ENCODE data around the gene PDZD8. TPM values are rescaled to one million over a fixed set of nuclear protein-coding genes. Genes with fewer than 3 reads are reported as not detected.

Gene PDZD8
- total RNA-seq, 1 donor from 2014 or later, result 51.9 TPM

Other genes starting within 250 kb of the PDZD8 start
- gene VAX1, start 237.2 kb downstream of the PDZD8 start, total RNA-seq, result not detected in 2 replicates
- not detected in 2 replicates for gene KCNK18, start 178.0 kb downstream of the PDZD8 start, total RNA-seq
- gene SLC18A2, start 134.3 kb downstream of the PDZD8 start, total RNA-seq, result 0.10 and 0.87 TPM in 2 replicates
- 2.8 and 15.9 TPM in 2 replicates for gene EMX2, start 167.3 kb upstream of the PDZD8 start, total RNA-seq